Femur (tissue), 1 donor: ENCODE data around the gene ARL8A.

ENCODE experiments used
- DNase-seq: peaks from one replicate; pipeline ENCODE4 v3.0.0-alpha.2; 2017

The ARL8A gene

GRCh38 chr1:202107801-202108731 lies 36.5 kb downstream of the ARL8A start:
- no peak for DNase-seq

- DNase-seq = no peak
Measured at GRCh38 chr1:202107321-202107761, 37.2 kb downstream of the ARL8A start.

- no peak for DNase-seq
Measured at GRCh38 chr1:202106340-202107254, 37.9 kb downstream of the ARL8A start.

GRCh38 chr1:202105571-202106339 lies 38.8 kb downstream of the ARL8A start:
- no peak for DNase-seq

- DNase-seq = no peak
Measured at GRCh38 chr1:202104073-202104472, 40.5 kb downstream of the ARL8A start.

GRCh38 chr1:202101184-202101583 lies 43.4 kb downstream of the ARL8A start:
- DNase-seq = no peak

- no peak for DNase-seq
Measured at GRCh38 chr1:202093858-202094257, 50.7 kb downstream of the ARL8A start.

DNA sequence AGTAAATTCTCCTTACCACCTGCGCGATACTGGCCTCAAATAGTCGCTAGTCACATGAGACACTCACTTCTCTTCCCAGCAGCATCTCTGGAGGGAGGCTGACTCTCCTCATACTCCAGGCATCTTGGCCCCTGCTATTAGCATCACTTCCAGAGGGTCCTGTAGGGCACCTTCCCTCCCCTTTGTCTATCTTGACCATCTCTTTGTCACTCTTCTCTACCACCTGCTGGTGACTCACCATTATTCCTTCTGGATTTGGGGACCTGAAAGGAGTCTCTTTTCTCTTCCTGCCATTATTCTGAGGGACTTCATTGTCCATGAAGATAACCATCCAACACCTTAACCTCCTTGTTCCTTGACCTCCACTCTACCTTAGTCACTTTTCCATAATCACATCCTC lies 53.5 kb downstream of the ARL8A start:
- DNase-seq = no peak

- no peak for DNase-seq
Measured at GRCh38 chr1:202088206-202088605, 56.3 kb downstream of the ARL8A start.

DNA sequence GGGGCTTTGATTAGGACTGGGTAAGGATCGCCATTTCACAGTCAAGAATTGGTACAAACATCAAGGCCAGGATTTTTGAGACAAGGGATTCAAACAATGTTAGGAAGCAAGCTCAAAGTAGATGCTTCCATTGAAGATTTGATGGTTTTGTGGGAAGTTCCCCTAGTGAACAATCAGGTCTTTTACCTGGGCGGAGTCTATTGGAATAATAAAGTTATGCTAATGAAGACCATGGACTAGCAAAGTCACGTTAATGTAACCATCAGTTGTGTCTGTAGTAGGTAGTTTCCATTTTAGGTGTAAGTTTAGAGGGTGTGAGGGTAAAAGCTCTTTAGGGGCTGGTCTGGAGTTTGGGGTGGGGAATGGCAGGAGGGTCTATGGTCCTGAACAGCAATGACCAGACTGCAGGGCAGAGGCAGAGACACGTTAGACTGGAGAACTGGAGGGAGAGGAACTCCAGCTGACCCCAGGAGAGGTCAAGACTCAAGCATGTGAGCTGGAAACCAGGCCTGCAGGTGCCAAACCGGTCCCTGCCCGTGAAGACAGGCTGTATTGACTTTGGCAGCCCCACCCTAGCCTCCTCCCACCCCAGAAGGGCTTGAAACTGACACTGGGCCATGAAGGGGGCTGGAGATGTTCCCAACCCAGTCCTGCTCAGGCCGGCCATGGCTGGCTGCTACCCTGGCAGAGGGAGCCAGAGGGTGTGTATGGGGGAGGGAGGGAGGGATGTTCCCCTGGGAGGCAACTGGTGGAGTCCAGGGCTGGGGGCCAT lies 57.8 kb downstream of the ARL8A start:
- no peak for DNase-seq

GRCh38 chr1:202085682-202086373 lies 58.7 kb downstream of the ARL8A start:
- DNase-seq = no peak

GRCh38 chr1:202084791-202085681 lies 59.5 kb downstream of the ARL8A start:
- DNase-seq = no peak
